IMR-90 (cell line): Measurements from ENCODE around the gene TMEM52B.

Source experiments
- CEBPB ChIP-seq: IDR thresholded peaks from 2 replicates; pipeline ENCODE4 v1.6.1; 2012; ENCODE audit warnings: low read depth, low read length, improper control_type of control experiment
- CHD1 ChIP-seq: IDR thresholded peaks from 2 replicates; pipeline ENCODE4 v1.6.1; 2012; ENCODE audit warnings: low read depth, low read length, improper control_type of control experiment
- FOS ChIP-seq: fragments of 150-350 bp; IDR thresholded peaks from 2 replicates; pipeline ENCODE4 v1.6.1; 2016; ENCODE audit warnings: low read depth, low read length
- MAFK ChIP-seq: IDR thresholded peaks from 2 replicates; pipeline ENCODE4 v1.6.1; 2012; ENCODE audit warnings: low read depth, low read length, improper control_type of control experiment
- POLR2A ChIP-seq: IDR thresholded peaks from 2 replicates; pipeline ENCODE4 v1.6.1; 2012; ENCODE audit warnings: mild to moderate bottlenecking, low read depth, low read length
- RFX5 ChIP-seq: IDR thresholded peaks from 2 replicates; pipeline ENCODE4 v1.8.0; 2012; ENCODE audit warnings: low read depth, mild to moderate bottlenecking, low read length, moderate library complexity
- SMC3 ChIP-seq: fragments of 150-350 bp; IDR thresholded peaks from 2 replicates; pipeline ENCODE4 v1.6.1; 2016; ENCODE audit warnings: low read depth, mild to moderate bottlenecking, antibody characterized with exemption, low read length, moderate library complexity
- TF ChIP-seq, protein P1 (sequence below): conservative IDR thresholded peaks from 2 replicates; pipeline ENCODE4 v1.5.1; 2012; ENCODE audit warnings: mild to moderate bottlenecking, low read depth, low read length, improper control_type of control experiment

- TF ChIP-seq, protein P1, sequence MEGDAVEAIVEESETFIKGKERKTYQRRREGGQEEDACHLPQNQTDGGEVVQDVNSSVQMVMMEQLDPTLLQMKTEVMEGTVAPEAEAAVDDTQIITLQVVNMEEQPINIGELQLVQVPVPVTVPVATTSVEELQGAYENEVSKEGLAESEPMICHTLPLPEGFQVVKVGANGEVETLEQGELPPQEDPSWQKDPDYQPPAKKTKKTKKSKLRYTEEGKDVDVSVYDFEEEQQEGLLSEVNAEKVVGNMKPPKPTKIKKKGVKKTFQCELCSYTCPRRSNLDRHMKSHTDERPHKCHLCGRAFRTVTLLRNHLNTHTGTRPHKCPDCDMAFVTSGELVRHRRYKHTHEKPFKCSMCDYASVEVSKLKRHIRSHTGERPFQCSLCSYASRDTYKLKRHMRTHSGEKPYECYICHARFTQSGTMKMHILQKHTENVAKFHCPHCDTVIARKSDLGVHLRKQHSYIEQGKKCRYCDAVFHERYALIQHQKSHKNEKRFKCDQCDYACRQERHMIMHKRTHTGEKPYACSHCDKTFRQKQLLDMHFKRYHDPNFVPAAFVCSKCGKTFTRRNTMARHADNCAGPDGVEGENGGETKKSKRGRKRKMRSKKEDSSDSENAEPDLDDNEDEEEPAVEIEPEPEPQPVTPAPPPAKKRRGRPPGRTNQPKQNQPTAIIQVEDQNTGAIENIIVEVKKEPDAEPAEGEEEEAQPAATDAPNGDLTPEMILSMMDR = no peak
- TF ChIP-seq POLR2A = no peak
- no peak for TF ChIP-seq CEBPB
- TF ChIP-seq SMC3 = no peak
- no peak for TF ChIP-seq CHD1
- no peak for TF ChIP-seq MAFK
- TF ChIP-seq FOS = no peak
- TF ChIP-seq RFX5 = no peak
Observed at GRCh38 chr12:10189653-10190052, 10.8 kb downstream of the TMEM52B start.
